Stimulated activated CD8-positive, alpha-beta memory T cell treated with anti-CD3 and anti-CD28 coated beads, Interleukin-7, amount 100 ng/mL, for 24 hours (primary cell): ENCODE results near the gene EPHA4.
A peak's percentile ranks its signal among the peaks of the same experiment; 100 is the strongest.

Experiments used
- DNase-seq: peaks from one replicate; pipeline ENCODE4 v3.0.0-alpha.2; 2020; ENCODE audit warnings: low read depth

Gene EPHA4

GRCh38 chr2:221571551-221572218 is 419 bp downstream of the EPHA4 start:
- DNase-seq, result peak; percentile 5

- DNase-seq, result no peak
These were observed 1.0 kb downstream of the EPHA4 start for GRCh38 chr2:221571025-221571550.

- no peak for DNase-seq
These were observed 1.7 kb downstream of the EPHA4 start for GRCh38 chr2:221570321-221570935.

- DNase-seq, result no peak
These were observed 2.2 kb downstream of the EPHA4 start for GRCh38 chr2:221569871-221570270.

- no peak for DNase-seq
These were observed 2.7 kb downstream of the EPHA4 start for GRCh38 chr2:221569425-221569845.

GRCh38 chr2:221568299-221568698 is 3.8 kb downstream of the EPHA4 start:
- no peak for DNase-seq

- DNase-seq, result no peak
These were observed 4.3 kb downstream of the EPHA4 start for GRCh38 chr2:221567809-221568208.

- DNase-seq, result no peak
These were observed 4.8 kb downstream of the EPHA4 start for GRCh38 chr2:221567231-221567760.

GRCh38 chr2:221563270-221563985 is 8.7 kb downstream of the EPHA4 start:
- DNase-seq, result no peak

GRCh38 chr2:221562226-221562625 is 9.9 kb downstream of the EPHA4 start:
- no peak for DNase-seq

GRCh38 chr2:221561770-221562169 is 10.3 kb downstream of the EPHA4 start:
- no peak for DNase-seq

- DNase-seq, result no peak
These were observed 12.1 kb downstream of the EPHA4 start for GRCh38 chr2:221559991-221560390.

- no peak for DNase-seq
These were observed 14.0 kb downstream of the EPHA4 start for GRCh38 chr2:221558107-221558506.

- DNase-seq, result no peak
These were observed 16.6 kb downstream of the EPHA4 start for GRCh38 chr2:221555494-221555846.

GRCh38 chr2:221554769-221555493 is 17.2 kb downstream of the EPHA4 start:
- DNase-seq, result no peak

- DNase-seq, result no peak
These were observed 18.8 kb downstream of the EPHA4 start for GRCh38 chr2:221553333-221553732.

GRCh38 chr2:221552291-221552690 is 19.8 kb downstream of the EPHA4 start:
- DNase-seq, result no peak

GRCh38 chr2:221551864-221552263 is 20.2 kb downstream of the EPHA4 start:
- DNase-seq, result no peak

GRCh38 chr2:221549143-221549542 is 23.0 kb downstream of the EPHA4 start:
- DNase-seq, result no peak

- DNase-seq, result no peak
These were observed 25.4 kb downstream of the EPHA4 start for GRCh38 chr2:221546505-221547225.

GRCh38 chr2:221541131-221541735 is 30.9 kb downstream of the EPHA4 start:
- no peak for DNase-seq
